Activated T-cell treated with anti-CD3 and anti-CD28 coated beads for 48 hours (primary cell): ENCODE measurements around the gene CD83.
"Not testable (repeated sequence)": the region's sequence is repeated elsewhere in the genome, so short reads cannot be mapped to it uniquely, and the experiment has no call there.

ENCODE experiments used
- DNase-seq: peaks from one replicate; pipeline ENCODE4 v3.0.0-alpha.2; 2020; ENCODE audit warnings: low read depth

Gene CD83

DNA sequence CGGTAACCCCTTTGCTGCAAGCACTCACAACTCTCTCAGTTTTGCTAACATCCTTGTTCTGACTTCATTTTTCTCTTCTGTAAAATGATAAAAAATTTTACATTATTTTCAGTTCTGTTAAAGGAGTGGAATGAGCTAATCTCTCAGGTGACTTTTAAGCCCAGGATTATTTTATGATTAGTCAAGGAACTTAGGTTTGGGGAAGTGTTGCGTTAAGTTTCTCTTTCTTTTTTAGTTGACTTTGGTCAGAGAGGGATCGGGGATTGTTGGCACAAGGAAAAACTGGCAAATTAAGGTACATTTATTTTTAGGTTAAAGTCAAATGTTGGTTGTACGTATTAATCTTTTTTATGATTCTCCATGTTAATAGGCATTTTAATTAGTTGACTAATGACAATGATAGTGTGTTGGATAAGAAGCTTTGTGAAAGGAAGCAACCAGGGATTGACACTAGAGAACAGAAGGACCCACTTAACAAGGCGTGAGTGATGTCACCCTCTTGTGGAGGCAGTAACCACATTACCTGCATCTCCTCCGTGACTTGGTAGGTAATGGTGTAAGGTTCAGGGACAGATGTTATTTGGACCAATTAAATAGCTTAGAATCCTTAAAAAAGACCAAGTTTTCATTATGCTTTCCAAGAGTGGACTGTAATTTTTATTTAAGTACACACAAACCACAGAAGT lies 31.6 kb downstream of the CD83 start:
- DNase-seq = no peak

DNA sequence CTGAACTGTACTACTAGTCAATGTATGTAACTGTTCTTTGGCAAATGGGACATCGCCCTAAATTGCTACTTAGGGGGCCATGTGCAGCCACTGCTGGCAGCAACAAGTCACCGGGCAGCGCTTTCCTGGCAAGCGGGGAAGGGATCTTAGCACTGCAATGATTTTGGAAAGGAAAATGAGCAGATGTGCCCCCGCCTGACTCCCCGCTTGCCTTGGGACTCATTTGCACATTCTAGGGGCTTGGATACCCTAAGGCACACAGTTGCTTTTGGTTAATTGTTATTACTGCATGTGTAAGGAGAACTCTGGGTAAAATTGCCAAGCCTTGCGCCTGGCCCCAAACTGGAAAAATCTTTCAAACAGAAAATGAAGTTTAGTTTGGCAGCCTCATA lies 32.2 kb downstream of the CD83 start:
- DNase-seq = no peak

DNA sequence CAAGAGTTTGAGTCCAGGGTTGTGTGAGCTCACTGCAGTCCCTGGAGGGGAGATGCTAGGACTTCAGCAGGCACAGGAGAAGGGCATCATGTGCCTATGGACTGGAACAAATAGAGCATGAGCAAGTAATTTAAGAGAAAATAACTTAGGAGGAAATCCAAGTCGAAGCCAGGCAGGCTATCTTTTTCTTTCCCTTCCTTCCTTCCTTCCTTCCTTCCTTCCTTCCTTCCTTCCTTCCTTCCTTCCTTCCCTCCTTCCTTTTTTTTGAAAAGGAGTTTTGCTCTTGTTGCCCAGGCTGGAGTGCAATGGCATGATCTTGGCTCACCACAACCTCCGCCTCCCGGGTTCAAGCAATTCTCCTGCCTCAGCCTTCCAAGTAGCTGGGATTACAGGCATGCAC lies 33.7 kb downstream of the CD83 start:
- DNase-seq = not testable (repeated sequence)

DNA sequence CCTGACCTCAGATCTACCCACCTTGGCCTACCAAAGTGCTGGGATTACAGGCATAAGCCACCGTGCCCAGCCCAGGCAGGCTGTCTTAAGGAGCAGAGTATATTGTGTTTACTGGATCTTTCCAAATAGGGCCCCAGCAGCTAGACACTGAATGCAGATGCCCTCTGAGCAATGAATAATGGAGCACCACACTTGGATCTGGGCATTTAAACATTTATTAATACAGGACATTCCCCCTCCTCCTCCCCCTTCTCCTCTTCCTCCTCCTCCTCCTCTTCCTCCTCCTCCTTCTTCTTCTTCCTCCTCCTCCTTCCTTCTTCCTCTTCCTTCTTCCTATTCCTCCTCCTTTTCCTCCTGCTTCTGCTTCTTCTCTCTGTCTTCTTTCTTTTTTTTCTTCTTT lies 34.2 kb downstream of the CD83 start:
- DNase-seq = no peak

DNA sequence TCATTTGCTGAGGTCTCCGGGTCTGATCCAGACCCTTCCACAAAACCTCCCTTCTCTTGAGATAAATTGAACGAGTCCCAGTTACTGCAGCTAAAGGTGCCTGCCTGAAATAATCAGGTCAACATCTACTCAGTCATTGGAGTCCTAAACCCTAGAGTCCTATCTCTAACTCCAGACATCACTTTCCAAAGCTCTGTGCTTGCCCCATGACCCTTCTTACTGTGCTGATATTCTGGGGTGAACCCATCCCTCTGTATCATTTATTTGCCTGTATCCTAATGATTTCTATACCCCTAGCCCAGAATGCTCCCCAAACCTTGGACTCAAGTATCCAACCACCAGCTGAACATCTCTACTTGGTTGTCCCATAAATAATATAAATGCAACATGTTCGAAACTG lies 35.7 kb downstream of the CD83 start:
- DNase-seq = no peak

DNA sequence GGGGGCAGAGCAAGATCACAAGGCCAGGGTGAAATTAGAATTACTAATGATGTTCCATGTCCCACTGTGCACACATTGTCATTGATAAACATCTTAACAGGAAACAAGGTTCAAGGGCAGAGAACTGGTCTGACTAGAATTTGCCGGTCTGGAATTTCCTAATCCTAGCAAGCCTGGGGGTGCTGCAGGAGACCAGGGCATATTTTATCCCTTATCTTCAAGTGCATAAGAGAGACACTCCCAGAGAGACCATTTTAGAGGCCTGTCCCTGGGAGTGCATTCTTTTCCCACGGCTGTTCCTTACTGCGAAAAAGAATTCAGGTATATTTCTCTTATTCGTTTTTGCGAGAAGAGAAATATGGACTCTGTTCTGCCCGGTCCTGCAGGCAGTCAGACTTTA lies 41.5 kb downstream of the CD83 start:
- no peak for DNase-seq

DNA sequence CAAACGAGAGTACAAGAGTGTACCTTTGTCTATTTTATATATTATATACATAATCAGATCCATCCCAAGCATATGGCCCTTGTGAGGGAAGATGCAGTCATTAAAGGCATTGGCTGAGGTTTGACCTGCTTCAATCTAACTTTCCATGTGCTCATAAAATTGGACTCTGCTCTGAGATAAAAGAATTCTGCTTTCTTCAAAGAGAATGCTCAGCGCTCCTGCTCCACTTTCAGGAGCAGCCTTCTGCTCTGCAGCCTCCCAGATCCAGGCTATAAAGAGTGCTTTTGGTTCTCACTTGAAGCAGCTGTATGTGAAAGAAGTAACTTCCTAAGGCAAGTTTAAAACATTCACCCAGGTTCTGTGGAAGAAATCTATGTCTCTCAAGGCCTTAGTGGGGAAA lies 45.3 kb downstream of the CD83 start:
- DNase-seq = no peak

DNA sequence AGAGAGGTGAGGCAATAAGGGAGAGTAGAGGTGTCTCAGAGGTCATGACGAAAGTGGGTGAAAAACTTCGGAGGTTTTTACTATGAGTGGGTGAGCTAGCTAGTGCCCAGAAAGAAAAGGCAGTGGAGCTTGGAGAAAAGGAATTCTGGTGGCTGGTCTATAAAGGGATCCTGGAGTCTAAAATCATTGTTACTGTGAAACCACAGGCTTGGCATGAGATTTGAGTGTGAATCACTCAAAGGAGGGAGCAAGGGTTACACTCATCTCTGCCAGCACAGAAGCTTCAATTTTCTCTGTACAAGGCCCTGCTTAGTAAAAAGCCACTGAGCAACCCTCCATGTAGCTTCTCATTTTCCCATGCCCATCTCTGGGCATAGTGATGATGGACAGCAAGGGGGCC lies 47.5 kb downstream of the CD83 start:
- no peak for DNase-seq

DNA sequence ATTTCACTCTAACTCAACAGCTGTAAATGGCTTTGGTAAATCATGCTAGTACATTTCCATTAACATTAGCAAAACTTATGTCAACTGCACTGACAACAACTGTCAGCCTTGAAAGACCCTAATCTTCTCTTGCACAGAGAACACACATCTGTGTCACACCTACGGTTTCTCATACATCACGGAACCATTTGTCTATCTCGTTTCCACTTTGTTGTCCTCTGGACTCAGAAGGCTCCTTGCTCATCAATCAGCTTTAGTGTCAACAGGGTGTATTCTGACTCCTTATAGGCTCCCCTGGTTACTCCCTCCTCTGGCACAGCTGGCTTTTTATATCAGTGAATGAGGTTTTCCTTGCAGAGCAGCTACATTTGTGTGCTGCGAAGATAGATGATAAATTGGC lies 49.3 kb downstream of the CD83 start:
- no peak for DNase-seq

DNA sequence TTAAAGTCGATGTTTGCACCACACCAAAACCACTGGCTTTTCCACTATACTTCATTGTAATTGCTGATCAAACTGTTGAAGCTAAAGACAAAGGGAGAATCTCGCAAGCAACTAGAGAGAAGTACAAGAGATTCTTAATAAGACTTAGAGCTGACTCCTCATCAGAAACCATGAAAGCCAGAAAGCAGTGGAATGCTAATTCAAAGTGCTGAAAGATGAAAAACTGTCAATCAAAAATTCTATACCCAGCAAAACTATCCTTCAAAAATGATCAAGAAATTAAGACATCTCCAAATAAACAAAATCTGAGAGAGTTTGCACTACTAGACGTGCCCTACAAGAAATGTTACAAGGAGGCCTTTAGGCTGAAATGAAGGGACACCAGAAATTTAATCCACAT lies 52.6 kb downstream of the CD83 start:
- DNase-seq = no peak

DNA sequence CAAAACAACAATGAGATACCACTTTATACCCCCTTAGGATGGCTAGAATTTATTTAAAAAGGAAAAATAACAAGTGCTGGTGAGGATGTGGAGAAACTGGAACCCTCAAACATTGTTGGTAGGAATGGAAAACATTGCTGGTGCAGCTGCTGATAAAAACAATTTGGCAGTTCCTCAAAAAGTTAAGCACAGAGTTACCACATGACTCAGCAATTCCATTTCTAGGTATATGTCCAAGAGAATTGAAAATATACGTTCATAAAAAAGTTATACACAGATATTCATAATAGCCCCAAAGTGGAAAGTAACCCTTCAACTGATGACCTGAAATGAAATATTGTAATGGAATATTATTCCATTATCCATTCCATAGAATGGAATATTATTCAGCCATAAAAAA lies 55.0 kb downstream of the CD83 start:
- no peak for DNase-seq

DNA sequence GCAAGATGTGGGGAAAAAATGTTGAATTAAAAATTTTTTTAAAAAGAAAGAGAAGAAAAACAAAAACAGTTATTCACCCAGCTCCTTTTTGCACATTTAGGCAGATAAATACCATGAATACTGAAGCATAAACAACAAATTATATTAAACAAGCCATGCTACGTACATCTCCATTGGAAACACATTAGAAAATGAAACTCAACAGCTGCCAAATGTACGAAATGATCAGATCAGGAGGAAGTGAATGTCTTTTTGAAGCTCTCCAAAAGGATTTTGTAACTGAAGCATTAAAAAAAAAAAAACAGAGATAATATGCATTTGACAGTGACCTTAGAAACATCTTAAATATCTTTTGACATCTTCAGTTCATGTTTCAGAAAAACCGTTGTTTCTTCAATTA lies 56.7 kb downstream of the CD83 start:
- DNase-seq = no peak

DNA sequence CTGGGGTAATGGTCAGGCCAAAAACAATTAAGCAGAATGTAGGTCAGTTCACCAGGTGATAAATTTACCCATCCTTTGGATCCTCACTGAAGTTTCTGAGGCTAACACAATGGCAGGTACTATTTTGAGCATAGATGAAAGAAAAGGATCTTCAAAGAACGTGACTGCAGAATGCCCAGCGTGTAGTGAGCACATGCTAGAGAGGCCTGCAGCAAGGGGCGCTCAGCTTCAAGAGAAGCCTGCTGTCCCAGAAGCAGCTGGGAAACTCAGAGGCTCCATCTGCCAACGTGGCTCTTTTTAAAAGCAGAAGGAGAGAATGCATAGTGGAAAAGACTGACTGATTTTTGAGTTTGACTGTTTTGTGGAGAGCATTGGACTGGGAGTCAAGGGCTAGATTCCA lies 57.4 kb downstream of the CD83 start:
- no peak for DNase-seq

DNA sequence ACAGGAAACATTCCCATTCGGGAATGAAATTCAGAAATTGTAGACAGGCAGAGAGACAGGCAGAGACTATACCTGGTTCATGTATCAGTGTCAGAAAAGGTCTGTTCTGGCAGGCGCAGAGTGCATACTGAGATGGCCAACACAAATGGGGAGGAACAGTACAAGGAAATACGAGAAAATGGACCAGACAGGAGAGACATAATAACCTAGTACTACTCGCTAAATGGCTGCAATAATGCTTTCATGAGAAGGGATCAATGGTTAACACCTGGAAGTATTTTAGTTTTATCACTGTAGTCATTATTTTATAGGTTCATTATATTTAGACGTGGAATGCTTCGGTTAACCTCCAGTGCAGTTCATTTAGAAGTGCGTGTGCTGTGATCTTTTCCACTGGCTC lies 58.9 kb downstream of the CD83 start:
- no peak for DNase-seq

DNA sequence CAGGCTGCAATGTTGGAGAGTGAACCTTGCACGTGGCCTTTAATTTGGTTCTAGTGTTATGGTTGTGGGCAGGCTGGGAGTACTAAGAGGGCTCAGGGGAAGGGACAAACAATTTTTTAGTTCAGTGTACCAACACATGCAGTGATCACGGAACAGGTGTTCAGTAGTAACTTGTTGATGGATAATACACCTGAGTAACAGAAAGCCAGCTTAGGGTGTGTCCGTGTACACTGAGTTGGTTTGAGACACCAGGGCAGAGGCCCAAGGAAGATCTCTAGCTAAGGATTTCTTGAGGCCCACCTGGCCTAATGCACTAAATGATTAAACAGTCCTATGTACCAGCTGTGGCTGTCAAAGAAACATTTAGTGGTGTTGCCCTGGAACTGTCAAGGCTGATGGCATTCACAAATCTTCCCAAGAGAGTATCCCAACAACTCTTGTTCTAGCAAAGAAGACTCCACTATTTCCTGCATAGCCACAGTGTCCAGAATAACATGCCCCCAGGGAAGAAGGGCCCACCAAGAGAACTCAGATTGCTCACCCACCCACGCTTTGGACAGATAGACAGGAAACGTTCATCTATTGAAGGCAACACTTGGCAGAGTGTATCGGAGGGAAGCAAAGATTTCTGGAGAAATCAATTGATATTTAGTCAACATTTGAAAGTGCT lies 60.0 kb downstream of the CD83 start:
- no peak for DNase-seq

DNA sequence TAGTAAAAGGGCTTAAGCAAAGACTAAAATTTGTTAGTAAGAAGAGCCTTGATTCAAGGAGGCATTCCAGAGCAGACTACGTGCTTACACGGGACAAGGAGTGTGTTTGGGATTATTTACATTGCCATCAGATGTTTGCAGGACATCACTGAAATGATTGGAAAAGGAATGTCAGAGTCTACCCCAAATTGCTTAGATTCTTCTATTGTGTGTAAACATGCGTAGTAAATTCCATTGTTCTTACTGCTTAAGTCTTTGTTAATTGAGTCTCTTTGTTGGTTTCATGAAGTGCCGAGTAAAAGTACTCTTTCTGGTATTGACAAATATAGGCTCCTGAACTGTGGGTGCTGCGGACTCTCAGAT lies 60.5 kb downstream of the CD83 start:
- no peak for DNase-seq

DNA sequence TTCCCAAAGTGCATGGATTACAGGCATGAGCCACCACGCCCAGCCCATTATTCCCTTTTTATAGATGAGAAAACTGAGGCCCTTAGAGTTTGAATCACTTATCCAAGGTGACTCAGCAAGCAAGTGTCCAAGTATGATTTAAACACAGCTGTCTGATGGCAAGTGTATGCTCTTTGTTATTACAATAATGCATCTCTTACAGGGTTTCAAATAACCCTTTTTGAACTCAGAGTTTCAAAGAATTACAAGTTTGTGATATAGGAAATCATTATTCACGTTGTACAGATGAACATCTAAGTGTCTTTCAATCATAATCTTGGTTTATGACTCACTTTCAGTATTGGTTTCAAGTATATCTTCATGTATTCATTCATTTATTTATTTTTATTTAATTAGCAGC lies 63.0 kb downstream of the CD83 start:
- DNase-seq = no peak

DNA sequence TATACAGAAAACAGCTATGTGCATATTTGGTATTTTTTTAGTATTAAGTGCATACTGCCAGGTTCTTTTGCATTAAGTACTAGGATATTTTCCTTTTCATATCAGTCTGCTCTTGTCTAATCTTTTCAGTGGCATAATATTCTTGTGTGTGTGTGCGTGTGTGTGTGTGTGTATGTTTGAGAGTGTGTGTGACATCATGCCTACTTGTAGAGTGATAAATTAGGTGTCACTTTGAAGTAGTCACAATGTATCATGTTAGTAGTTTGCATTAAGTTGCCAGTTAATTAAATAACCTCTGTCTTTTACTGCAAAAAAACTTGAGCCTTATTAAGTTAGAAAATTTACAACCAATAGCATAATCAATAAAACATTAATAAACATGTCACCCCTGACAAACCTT lies 65.3 kb downstream of the CD83 start:
- DNase-seq = no peak
